IMR-90 (cell line): ENCODE data around the gene SLC43A2. TPM values are rescaled to one million over a fixed set of nuclear protein-coding genes. Genes with fewer than 3 reads are reported as not detected.

Experiments
- ATAC-seq: fragments of 200-7000 bp; cut with Tn5 transposase; 2 replicates; pipeline ENCODE4 v1.9.1; 2020; ENCODE audit warnings: low read depth, mild to moderate bottlenecking, moderate library complexity
- BruUV-seq: library from RNA; stranded (reverse); fragments of 400-500 nt; replicated peaks from 2 replicates; lab custom pipeline; 2021; lab: Mats Ljungman, UMichigan
- CTCF ChIA-PET: fragments of 300-600 bp; formaldehyde crosslinking; extraction: SDS; loops from one replicate; lab custom pipeline; 2021; ENCODE audit warnings: antibody characterized with exemption; lab: Yijun Ruan, JAX
- POLR2A ChIA-PET: fragments of 300-600 bp; sonication (Branson Sonifier 250); formaldehyde crosslinking; loops from one replicate; lab custom pipeline; 2022; ENCODE audit warnings: antibody characterized with exemption; ENCODE audit not compliant: unreplicated experiment; lab: Charles Lee
- DNase-seq: peaks from one replicate; pipeline ENCODE4 v3.0.0; 2013
- H2AFZ ChIP-seq: replicated peaks from 2 replicates; pipeline ENCODE3; 2013; ENCODE audit warnings: low read length, mild to moderate bottlenecking; ENCODE audit not compliant: poor library complexity
- H2AK5ac ChIP-seq: 2 replicates; pipeline ENCODE4 v1.6.1; 2013; ENCODE audit warnings: low read depth, low read length, inconsistent platforms
- H2AK9ac ChIP-seq: replicated peaks from 2 replicates; pipeline ENCODE3; 2013; ENCODE audit warnings: mild to moderate bottlenecking, low read depth, low read length, moderate library complexity; ENCODE audit not compliant: poor library complexity
- H2BK120ac ChIP-seq: 2 replicates; pipeline ENCODE4 v1.6.1; 2013; ENCODE audit warnings: low read depth, low read length, inconsistent platforms
- H2BK15ac ChIP-seq: 3 replicates; pipeline ENCODE4 v1.6.1; 2013; ENCODE audit warnings: low read depth, low read length, inconsistent platforms
- H2BK20ac ChIP-seq: 2 replicates; pipeline ENCODE4 v1.6.1; 2013; ENCODE audit warnings: low read depth, mild to moderate bottlenecking, inconsistent platforms, low read length, moderate library complexity
- H2BK5ac ChIP-seq: 2 replicates; pipeline ENCODE4 v1.6.1; 2013; ENCODE audit warnings: mild to moderate bottlenecking, low read depth, low read length, inconsistent platforms; ENCODE audit not compliant: poor library complexity, severe bottlenecking
- H3K14ac ChIP-seq: replicated peaks from 2 replicates; pipeline ENCODE4 v1.6.1; 2013; ENCODE audit warnings: low read depth, low read length, inconsistent platforms
- H3K18ac ChIP-seq: 2 replicates; pipeline ENCODE4 v1.6.1; 2013; ENCODE audit warnings: low read depth, low read length, control low read depth
- H3K23ac ChIP-seq: 2 replicates; pipeline ENCODE4 v1.6.1; 2013; ENCODE audit warnings: low read depth, low read length, inconsistent platforms
- H3K27ac ChIP-seq: 2 replicates; pipeline ENCODE4 v1.5.1; 2013; ENCODE audit warnings: mild to moderate bottlenecking, control low read depth, low read length; ENCODE audit not compliant: insufficient read depth
- H3K27me3 ChIP-seq: 2 replicates; pipeline ENCODE4 v1.6.1; 2013; ENCODE audit warnings: low read length; ENCODE audit not compliant: control insufficient read depth, insufficient read depth
- H3K36me3 ChIP-seq: 2 replicates; pipeline ENCODE4 v1.6.1; 2013; ENCODE audit warnings: low read length, mixed read lengths; ENCODE audit not compliant: control insufficient read depth, insufficient read depth
- H3K4ac ChIP-seq: 2 replicates; pipeline ENCODE4 v1.6.1; 2013; ENCODE audit warnings: low read depth, low read length, inconsistent platforms
- H3K4me1 ChIP-seq: 2 replicates; pipeline ENCODE4 v1.6.1; 2013; ENCODE audit warnings: low read length, mixed read lengths; ENCODE audit not compliant: control insufficient read depth, insufficient read depth
- H3K4me2 ChIP-seq: 2 replicates; pipeline ENCODE4 v1.6.1; 2013; ENCODE audit warnings: low read depth, mild to moderate bottlenecking, control low read depth, low read length, moderate library complexity
- H3K4me3 ChIP-seq: 2 replicates; pipeline ENCODE4 v1.5.1; 2013; ENCODE audit warnings: low read depth, mild to moderate bottlenecking, control low read depth, low read length, moderate library complexity; ENCODE audit not compliant: insufficient read depth
- H3K56ac ChIP-seq: 2 replicates; pipeline ENCODE4 v1.6.1; 2013; ENCODE audit warnings: low read length, inconsistent platforms; ENCODE audit not compliant: insufficient read depth; ENCODE audit errors: extremely low read depth
- H3K79me1 ChIP-seq, 2 experiments: 2 replicates each; pipeline ENCODE4 v1.6.1; 2013; ENCODE audit warnings: low read length in 2 of 2, inconsistent platforms in 1 of 2, low read depth in 1 of 2
- H3K9ac ChIP-seq: 2 replicates; pipeline ENCODE4 v1.6.1; 2013; ENCODE audit warnings: low read depth, low read length, control low read depth
- H3K9me1 ChIP-seq: 2 replicates; pipeline ENCODE4 v1.6.1; 2013; ENCODE audit warnings: low read length, inconsistent platforms; ENCODE audit not compliant: insufficient read depth
- H3K9me3 ChIP-seq: 2 replicates; pipeline ENCODE4 v1.6.1; 2013; ENCODE audit warnings: low read length; ENCODE audit not compliant: control insufficient read depth, insufficient read depth
- H4K20me1 ChIP-seq: 2 replicates; pipeline ENCODE4 v1.6.1; 2013; ENCODE audit warnings: low read length, inconsistent platforms; ENCODE audit not compliant: insufficient read depth
- H4K5ac ChIP-seq: 2 replicates; pipeline ENCODE4 v1.6.1; 2013; ENCODE audit warnings: mild to moderate bottlenecking, low read depth, low read length, control low read depth
- H4K8ac ChIP-seq, 2 experiments: 2 replicates each; pipeline ENCODE4 v1.6.1; 2013; ENCODE audit warnings: low read depth in 2 of 2, low read length in 2 of 2, control low read depth in 1 of 2, inconsistent platforms in 1 of 2
- H4K91ac ChIP-seq: 2 replicates; pipeline ENCODE4 v1.6.1; 2013; ENCODE audit warnings: low read depth, low read length, inconsistent platforms; ENCODE audit not compliant: insufficient read depth
- BHLHE40 ChIP-seq: fragments of 150-350 bp; IDR thresholded peaks from 2 replicates; pipeline ENCODE4 v1.6.1; 2016; ENCODE audit warnings: mild to moderate bottlenecking, low read depth, low read length
- CEBPB ChIP-seq: IDR thresholded peaks from 2 replicates; pipeline ENCODE4 v1.6.1; 2012; ENCODE audit warnings: low read depth, low read length, improper control_type of control experiment
- CHD1 ChIP-seq: IDR thresholded peaks from 2 replicates; pipeline ENCODE4 v1.6.1; 2012; ENCODE audit warnings: low read depth, low read length, improper control_type of control experiment
- ELK1 ChIP-seq: fragments of 150-350 bp; IDR thresholded peaks from 2 replicates; pipeline ENCODE4 v1.6.1; 2016; ENCODE audit warnings: low read depth, mild to moderate bottlenecking, low read length, moderate library complexity, borderline replicate concordance
- FOS ChIP-seq: fragments of 150-350 bp; IDR thresholded peaks from 2 replicates; pipeline ENCODE4 v1.6.1; 2016; ENCODE audit warnings: low read depth, low read length
- MAFK ChIP-seq: IDR thresholded peaks from 2 replicates; pipeline ENCODE4 v1.6.1; 2012; ENCODE audit warnings: low read depth, low read length, improper control_type of control experiment
- MAZ ChIP-seq: IDR thresholded peaks from 2 replicates; pipeline ENCODE4 v1.6.1; 2012; ENCODE audit warnings: low read depth, mild to moderate bottlenecking, low read length, improper control_type of control experiment, moderate library complexity, borderline replicate concordance
- NFE2L2 ChIP-seq: fragments of 150-350 bp; IDR thresholded peaks from 2 replicates; pipeline ENCODE4 v1.6.1; 2016; ENCODE audit warnings: low read depth, mild to moderate bottlenecking, low read length
- POLR2A ChIP-seq: IDR thresholded peaks from 2 replicates; pipeline ENCODE4 v1.6.1; 2012; ENCODE audit warnings: mild to moderate bottlenecking, low read depth, low read length
- RAD21 ChIP-seq: IDR thresholded peaks from 2 replicates; pipeline ENCODE4 v1.6.1; 2012; ENCODE audit warnings: low read length, improper control_type of control experiment
- RCOR1 ChIP-seq: IDR thresholded peaks from 2 replicates; pipeline ENCODE4 v1.6.1; 2012; ENCODE audit warnings: mild to moderate bottlenecking, low read length, improper control_type of control experiment; ENCODE audit not compliant: insufficient replicate concordance
- RFX5 ChIP-seq: IDR thresholded peaks from 2 replicates; pipeline ENCODE4 v1.8.0; 2012; ENCODE audit warnings: low read depth, mild to moderate bottlenecking, low read length, moderate library complexity
- USF2 ChIP-seq: fragments of 150-350 bp; IDR thresholded peaks from 2 replicates; pipeline ENCODE4 v1.6.1; 2017; ENCODE audit warnings: mild to moderate bottlenecking, antibody characterized with exemption, low read length, low read depth
- WGBS, 2 experiments: methylation state at CpG; one replicate each; pipeline versions ENCODE4 v1.1.5 to v1.1.7; 2013; ENCODE audit warnings: missing lambda C conversion rate in 2 of 2; ENCODE audit not compliant: insufficient read length in 1 of 2; ENCODE audit errors: extremely low coverage in 2 of 2; 5-methylcytosine and 5-hydroxymethylcytosine counted together
- dilution Hi-C: fragments of 300-500 bp; cut with HindIII; formaldehyde crosslinking; loops from one replicate; pipeline ENCODE4 v1.14.3; 2018; ENCODE audit warnings: low sequenced_read_pairs; ENCODE audit not compliant: unreplicated experiment
- in situ Hi-C: fragments of 300-500 bp; cut with MboI; formaldehyde crosslinking; loops from 3 replicates; pipeline ENCODE4 v1.14.3; 2019; ENCODE audit warnings: low sequenced_read_pairs, inconsistent platforms, mixed read lengths
- intact Hi-C: fragments of 100-400 bp; cut with micrococcal nuclease; formaldehyde crosslinking; loops from 2 replicates; pipeline ENCODE4 v1.10.0; 2022
- polyA plus RNA-seq, 3 experiments: library from polyadenylated mRNA; depleted of rRNA; stranded (reverse); fragments of >200 nt; gene quantifications; 2 replicates each; pipeline ENCODE4 v1.2.3, GENCODE V29; 2012; ENCODE audit warnings: low replicate concordance in 1 of 3
- total RNA-seq: library from RNA; depleted of rRNA; stranded (reverse); fragments of >200 nt; gene quantifications from 2 replicates; pipeline ENCODE4 v1.2.3, GENCODE V29; 2012
- TF ChIP-seq, protein P1 (sequence below): conservative IDR thresholded peaks from 2 replicates; pipeline ENCODE4 v1.5.1; 2012; ENCODE audit warnings: mild to moderate bottlenecking, low read depth, low read length, improper control_type of control experiment

The SLC43A2 gene
- total and polyA plus RNA-seq, 2 of the 4 experiments (the other 2 are of a cell fraction) = 3.8 to 9.0 TPM

- CTCF ChIA-PET = interaction anchor here (0.5 to 0.6 kb wide), 3 partner anchors 19 to 50 kb away, joined by 4 to 5 read pairs (median 4); no protein-coding TSS in a partner anchor
- Histone ChIP-seq H3K9me3 (no peaks in the 10 kb centered on the region), H3K4me1 (peaks cover 6% of the 10 kb centered on the region; the same call in 1 of the 2 replicates), H3K4me3 (no peak overlapping the region), H3K79me1 (no peaks in the 10 kb centered on the region), H3K4me2 (no peak overlapping the region), H2AK9ac (no peak overlapping the region), H3K36me3 (no peaks in the 10 kb centered on the region), H2BK120ac (no peak overlapping the region), H2BK5ac (no peak overlapping the region), H4K5ac (no peak overlapping the region), H3K9me1 (no peaks in the 10 kb centered on the region; the same call in 1 of the 2 replicates), H4K20me1 (no peaks in the 10 kb centered on the region), H4K91ac (no peak overlapping the region), H2AK5ac (no peak overlapping the region), H2BK20ac (no peak overlapping the region), H4K8ac (no peak overlapping the region), H3K14ac (no peak overlapping the region), H3K23ac (no peak overlapping the region), H2AFZ (no peak overlapping the region), H3K18ac (no peak overlapping the region), H3K4ac (no peak overlapping the region), H3K56ac (no peak overlapping the region), H3K27ac (no peak overlapping the region), H2BK15ac (no peak overlapping the region), H3K9ac (no peak overlapping the region), H3K27me3 (no peaks in the 10 kb centered on the region)
- no TSS peak for BruUV-seq
- dilution Hi-C loops (no loop called here), in situ Hi-C loops (no loop called here), intact Hi-C loops (no loop called here)
- POLR2A ChIA-PET = no interaction called here
- TF ChIP-seq RFX5 (no peak), BHLHE40 (no peak), ELK1 (no peak), FOS (no peak), CEBPB (no peak), POLR2A (no peak), MAFK (no peak), USF2 (no peak), CHD1 (no peak), RAD21 (no peak), RCOR1 (no peak), MAZ (no peak), NFE2L2 (no peak)
- TF ChIP-seq, protein P1, sequence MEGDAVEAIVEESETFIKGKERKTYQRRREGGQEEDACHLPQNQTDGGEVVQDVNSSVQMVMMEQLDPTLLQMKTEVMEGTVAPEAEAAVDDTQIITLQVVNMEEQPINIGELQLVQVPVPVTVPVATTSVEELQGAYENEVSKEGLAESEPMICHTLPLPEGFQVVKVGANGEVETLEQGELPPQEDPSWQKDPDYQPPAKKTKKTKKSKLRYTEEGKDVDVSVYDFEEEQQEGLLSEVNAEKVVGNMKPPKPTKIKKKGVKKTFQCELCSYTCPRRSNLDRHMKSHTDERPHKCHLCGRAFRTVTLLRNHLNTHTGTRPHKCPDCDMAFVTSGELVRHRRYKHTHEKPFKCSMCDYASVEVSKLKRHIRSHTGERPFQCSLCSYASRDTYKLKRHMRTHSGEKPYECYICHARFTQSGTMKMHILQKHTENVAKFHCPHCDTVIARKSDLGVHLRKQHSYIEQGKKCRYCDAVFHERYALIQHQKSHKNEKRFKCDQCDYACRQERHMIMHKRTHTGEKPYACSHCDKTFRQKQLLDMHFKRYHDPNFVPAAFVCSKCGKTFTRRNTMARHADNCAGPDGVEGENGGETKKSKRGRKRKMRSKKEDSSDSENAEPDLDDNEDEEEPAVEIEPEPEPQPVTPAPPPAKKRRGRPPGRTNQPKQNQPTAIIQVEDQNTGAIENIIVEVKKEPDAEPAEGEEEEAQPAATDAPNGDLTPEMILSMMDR = no peak
- ATAC-seq (no peak; the same call in 1 of the 2 replicates), DNase-seq (no peak)
- 89% methylated on average over 3 of the region's 5 CpGs; no CpG with 5 or more reads in 1 of the 2 experiments for WGBS, 2 experiments
Observed at GRCh38 chr17:1607971-1608320, 20.7 kb downstream of the SLC43A2 start.
